Measurements from ENCODE around the gene GRB2. TPM values are rescaled to one million over a fixed set of nuclear protein-coding genes. Genes with fewer than 3 reads are reported as not detected.
"Not testable (repeated sequence)": the region's sequence is repeated elsewhere in the genome, so short reads cannot be mapped to it uniquely, and the experiment has no call there.

GRB2 gene
- total RNA-seq, 1 experiment from 2014 or later, result 92.6 TPM

GRCh38 chr17:75288359-75288758, 117.1 kb downstream of the GRB2 start (continued):
- TF ChIP-seq, protein P1, sequence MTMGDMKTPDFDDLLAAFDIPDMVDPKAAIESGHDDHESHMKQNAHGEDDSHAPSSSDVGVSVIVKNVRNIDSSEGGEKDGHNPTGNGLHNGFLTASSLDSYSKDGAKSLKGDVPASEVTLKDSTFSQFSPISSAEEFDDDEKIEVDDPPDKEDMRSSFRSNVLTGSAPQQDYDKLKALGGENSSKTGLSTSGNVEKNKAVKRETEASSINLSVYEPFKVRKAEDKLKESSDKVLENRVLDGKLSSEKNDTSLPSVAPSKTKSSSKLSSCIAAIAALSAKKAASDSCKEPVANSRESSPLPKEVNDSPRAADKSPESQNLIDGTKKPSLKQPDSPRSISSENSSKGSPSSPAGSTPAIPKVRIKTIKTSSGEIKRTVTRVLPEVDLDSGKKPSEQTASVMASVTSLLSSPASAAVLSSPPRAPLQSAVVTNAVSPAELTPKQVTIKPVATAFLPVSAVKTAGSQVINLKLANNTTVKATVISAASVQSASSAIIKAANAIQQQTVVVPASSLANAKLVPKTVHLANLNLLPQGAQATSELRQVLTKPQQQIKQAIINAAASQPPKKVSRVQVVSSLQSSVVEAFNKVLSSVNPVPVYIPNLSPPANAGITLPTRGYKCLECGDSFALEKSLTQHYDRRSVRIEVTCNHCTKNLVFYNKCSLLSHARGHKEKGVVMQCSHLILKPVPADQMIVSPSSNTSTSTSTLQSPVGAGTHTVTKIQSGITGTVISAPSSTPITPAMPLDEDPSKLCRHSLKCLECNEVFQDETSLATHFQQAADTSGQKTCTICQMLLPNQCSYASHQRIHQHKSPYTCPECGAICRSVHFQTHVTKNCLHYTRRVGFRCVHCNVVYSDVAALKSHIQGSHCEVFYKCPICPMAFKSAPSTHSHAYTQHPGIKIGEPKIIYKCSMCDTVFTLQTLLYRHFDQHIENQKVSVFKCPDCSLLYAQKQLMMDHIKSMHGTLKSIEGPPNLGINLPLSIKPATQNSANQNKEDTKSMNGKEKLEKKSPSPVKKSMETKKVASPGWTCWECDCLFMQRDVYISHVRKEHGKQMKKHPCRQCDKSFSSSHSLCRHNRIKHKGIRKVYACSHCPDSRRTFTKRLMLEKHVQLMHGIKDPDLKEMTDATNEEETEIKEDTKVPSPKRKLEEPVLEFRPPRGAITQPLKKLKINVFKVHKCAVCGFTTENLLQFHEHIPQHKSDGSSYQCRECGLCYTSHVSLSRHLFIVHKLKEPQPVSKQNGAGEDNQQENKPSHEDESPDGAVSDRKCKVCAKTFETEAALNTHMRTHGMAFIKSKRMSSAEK (CRISPR knock-in tag; IDR thresholded peaks at IDR 0.05; ENCODE audit: borderline replicate concordance), result no peak
- TF ChIP-seq, protein P2, sequence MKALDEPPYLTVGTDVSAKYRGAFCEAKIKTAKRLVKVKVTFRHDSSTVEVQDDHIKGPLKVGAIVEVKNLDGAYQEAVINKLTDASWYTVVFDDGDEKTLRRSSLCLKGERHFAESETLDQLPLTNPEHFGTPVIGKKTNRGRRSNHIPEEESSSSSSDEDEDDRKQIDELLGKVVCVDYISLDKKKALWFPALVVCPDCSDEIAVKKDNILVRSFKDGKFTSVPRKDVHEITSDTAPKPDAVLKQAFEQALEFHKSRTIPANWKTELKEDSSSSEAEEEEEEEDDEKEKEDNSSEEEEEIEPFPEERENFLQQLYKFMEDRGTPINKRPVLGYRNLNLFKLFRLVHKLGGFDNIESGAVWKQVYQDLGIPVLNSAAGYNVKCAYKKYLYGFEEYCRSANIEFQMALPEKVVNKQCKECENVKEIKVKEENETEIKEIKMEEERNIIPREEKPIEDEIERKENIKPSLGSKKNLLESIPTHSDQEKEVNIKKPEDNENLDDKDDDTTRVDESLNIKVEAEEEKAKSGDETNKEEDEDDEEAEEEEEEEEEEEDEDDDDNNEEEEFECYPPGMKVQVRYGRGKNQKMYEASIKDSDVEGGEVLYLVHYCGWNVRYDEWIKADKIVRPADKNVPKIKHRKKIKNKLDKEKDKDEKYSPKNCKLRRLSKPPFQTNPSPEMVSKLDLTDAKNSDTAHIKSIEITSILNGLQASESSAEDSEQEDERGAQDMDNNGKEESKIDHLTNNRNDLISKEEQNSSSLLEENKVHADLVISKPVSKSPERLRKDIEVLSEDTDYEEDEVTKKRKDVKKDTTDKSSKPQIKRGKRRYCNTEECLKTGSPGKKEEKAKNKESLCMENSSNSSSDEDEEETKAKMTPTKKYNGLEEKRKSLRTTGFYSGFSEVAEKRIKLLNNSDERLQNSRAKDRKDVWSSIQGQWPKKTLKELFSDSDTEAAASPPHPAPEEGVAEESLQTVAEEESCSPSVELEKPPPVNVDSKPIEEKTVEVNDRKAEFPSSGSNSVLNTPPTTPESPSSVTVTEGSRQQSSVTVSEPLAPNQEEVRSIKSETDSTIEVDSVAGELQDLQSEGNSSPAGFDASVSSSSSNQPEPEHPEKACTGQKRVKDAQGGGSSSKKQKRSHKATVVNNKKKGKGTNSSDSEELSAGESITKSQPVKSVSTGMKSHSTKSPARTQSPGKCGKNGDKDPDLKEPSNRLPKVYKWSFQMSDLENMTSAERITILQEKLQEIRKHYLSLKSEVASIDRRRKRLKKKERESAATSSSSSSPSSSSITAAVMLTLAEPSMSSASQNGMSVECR (CRISPR knock-in tag; IDR thresholded peaks at IDR 0.05; ENCODE audit: borderline replicate concordance), result no peak

DNA sequence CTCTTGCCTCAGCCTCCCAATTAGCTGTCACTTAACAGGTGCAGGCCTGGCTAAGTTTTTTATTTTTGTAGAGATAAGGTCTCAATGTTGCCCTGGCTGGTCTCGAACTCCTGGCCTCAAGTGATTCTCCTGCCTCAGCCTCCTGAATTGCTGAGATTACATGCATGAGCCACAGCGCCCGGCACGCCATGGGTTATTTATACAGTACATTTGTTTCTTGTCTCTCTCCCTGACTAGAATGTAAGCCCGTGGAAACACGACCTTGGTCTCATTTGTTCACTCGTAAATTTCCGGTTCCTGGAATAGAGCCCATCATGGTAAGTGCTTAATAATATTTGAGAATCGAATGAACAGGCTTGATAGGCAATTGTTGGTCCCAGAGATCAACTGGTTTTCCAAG, 118.3 kb downstream of the GRB2 start:
- Mint-ChIP-seq H3K9me3 (0 out of 2 replicates have a peak, but pooled peaks cover 3% of the 10 kb centered on the region), H3K36me3 (peaks cover 17% of the 10 kb centered on the region), H3K27me3 (ENCODE audit: low read depth) (no peaks in the 10 kb centered on the region; the same call in 1 of the 2 replicates), H3K4me1 (peaks cover 8% of the 10 kb centered on the region), H3K4me3 (no peak overlapping the region; the same call in 1 of the 2 replicates), H3K27ac (no peak overlapping the region)
- no peak for TF ChIP-seq ATF3 (CRISPR knock-in tag; conservative IDR thresholded peaks at IDR 0.05)
- no peak for TF ChIP-seq NFATC4 (CRISPR knock-in tag; IDR thresholded peaks at IDR 0.05)
- TF ChIP-seq ZBTB21 (CRISPR knock-in tag; IDR thresholded peaks at IDR 0.05; ENCODE audit: borderline replicate concordance), result no peak
- TF ChIP-seq TP53 (CRISPR knock-in tag; IDR thresholded peaks at IDR 0.05), result no peak
- no peak for TF ChIP-seq ELF4 (CRISPR knock-in tag; IDR thresholded peaks at IDR 0.05; ENCODE audit: low read depth)
- TF ChIP-seq, protein P3, sequence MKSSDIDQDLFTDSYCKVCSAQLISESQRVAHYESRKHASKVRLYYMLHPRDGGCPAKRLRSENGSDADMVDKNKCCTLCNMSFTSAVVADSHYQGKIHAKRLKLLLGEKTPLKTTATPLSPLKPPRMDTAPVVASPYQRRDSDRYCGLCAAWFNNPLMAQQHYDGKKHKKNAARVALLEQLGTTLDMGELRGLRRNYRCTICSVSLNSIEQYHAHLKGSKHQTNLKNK (CRISPR knock-in tag; IDR thresholded peaks at IDR 0.05), result no peak
- TF ChIP-seq FOXP1 (CRISPR knock-in tag; IDR thresholded peaks at IDR 0.05; ENCODE audit: borderline replicate concordance), result no peak
- ATAC-seq (no peak), DNase-seq (ENCODE audit: low spot score) (no peak)
- POLR2A ChIA-PET, result no interaction called here
- CTCF ChIA-PET, result interaction anchor here (1.2 kb wide), 1 partner anchor 16 kb away, joined by 3 read pairs; the partner anchor contains the start of gene MIF4GD

GRCh38 chr17:75285123-75285522, 120.4 kb downstream of the GRB2 start:
- Mint-ChIP-seq H3K4me3 (no peak overlapping the region), H3K27me3 (ENCODE audit: low read depth) (no peaks in the 10 kb centered on the region; the same call in 1 of the 2 replicates), H3K4me1 (peaks cover 8% of the 10 kb centered on the region), H3K36me3 (peaks cover 25% of the 10 kb centered on the region), H3K9me3 (0 out of 2 replicates have a peak, but pooled peaks cover 3% of the 10 kb centered on the region), H3K27ac (no peak overlapping the region)
- POLR2A ChIA-PET, result interaction anchor here (0.6 kb wide), 1 partner anchor 905 kb away, joined by 3 read pairs; no protein-coding TSS in a partner anchor
- no peak for ATAC-seq
- DNase-seq (ENCODE audit: low spot score), result no peak
- CTCF ChIA-PET, result interaction anchor here (1.1 to 1.9 kb wide), 5 partner anchors 12 to 381 kb away, joined by 3 to 14 read pairs (median 5); partner anchors contain the start of genes MIF4GD and RECQL5
- TF ChIP-seq ZNF121 (CRISPR knock-in tag; IDR thresholded peaks at IDR 0.05) (peak; percentile 56; the same call in 1 of the 2 replicates), NFATC4 (CRISPR knock-in tag; IDR thresholded peaks at IDR 0.05) (no peak)

DNA sequence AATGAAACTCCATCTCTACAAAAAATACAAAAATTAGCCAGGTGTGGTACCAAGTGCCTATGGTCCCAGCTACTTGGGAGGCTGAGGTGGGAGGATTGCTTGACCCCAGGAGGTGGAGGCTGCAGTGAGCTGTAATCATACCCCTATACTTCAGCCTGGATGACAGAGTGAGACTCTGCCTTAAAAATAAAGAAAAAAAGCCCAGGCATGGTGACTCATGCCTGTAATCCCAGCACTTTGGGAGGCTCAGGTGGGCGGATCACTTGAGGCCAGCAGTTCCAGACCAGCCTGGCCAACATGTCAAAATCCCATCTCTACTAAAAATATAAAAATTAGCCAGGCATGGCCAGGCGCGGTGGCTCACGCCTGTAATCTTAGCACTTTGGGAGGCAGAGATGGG, 125.3 kb downstream of the GRB2 start:
- H3K36me3 Mint-ChIP-seq, result peaks cover 21% of the 10 kb centered on the region
- DNase-seq (ENCODE audit: low spot score); H3K4me1 Mint-ChIP-seq; H3K27ac Mint-ChIP-seq; H3K27me3 Mint-ChIP-seq (ENCODE audit: low read depth); H3K9me3 Mint-ChIP-seq; H3K4me3 Mint-ChIP-seq; ATAC-seq; POLR2A ChIA-PET: not testable (repeated sequence)
- CTCF ChIA-PET, result interaction anchor here (3.3 kb wide), 1 partner anchor 10 kb away, joined by 21 read pairs; the partner anchor contains the start of gene MIF4GD
